AG10803 (cell line): ENCODE measurements around the gene CRB3.
"Not testable (repeated sequence)": the region's sequence is repeated elsewhere in the genome, so short reads cannot be mapped to it uniquely, and the experiment has no call there.

ENCODE experiments used
- DNase-seq: peaks from one replicate; pipeline ENCODE4 v3.0.0; 2010; ENCODE audit warnings: low read depth
- H3K4me3 ChIP-seq: 2 replicates; pipeline ENCODE4 v1.5.1; 2011; ENCODE audit warnings: mild to moderate bottlenecking, low read length, control low read depth
- TF ChIP-seq, protein P1 (sequence below): conservative IDR thresholded peaks from 2 replicates; pipeline ENCODE4 v1.5.1; 2011; ENCODE audit warnings: mild to moderate bottlenecking, low read length, control low read depth, inconsistent platforms

The CRB3 gene

DNA sequence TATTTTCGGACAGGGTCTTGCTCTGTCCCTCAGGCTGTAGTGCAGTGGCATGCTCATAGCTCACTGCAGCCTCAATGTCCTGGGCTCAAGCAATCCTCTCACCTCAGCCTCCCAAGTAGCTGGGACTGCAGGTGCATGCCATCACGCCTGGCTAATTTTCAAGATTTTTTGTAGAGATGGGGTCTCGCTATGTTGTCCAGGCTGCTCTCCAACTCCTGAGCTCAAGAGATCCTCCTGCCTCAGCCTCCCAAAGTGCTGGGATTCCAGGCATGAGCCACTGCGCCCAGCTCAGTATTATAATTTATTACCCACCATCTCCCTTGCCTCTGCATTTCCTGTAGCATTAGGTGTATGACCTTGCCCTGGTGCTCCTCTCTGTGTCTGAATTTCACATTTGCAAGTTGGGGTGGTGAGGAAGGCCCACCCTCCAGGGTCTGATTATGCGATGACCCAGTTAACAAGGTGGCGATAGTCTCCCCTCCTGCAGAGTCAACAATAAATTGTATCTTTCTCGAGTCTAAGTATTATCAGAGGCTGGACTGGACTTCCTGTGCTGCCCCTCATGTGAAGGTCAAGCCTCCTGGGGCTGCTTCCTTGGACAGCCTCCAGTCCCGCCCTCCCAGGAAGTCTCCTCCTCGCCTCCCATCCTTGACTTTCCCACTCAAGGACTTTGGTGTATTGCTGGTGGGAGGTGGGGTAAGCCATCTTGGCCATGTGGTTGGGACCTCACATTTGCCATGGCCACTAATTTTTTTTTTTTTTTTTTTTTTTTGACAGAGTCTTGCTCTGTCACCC lies 39.5 kb downstream of the CRB3 start:
- TF ChIP-seq, protein P1, sequence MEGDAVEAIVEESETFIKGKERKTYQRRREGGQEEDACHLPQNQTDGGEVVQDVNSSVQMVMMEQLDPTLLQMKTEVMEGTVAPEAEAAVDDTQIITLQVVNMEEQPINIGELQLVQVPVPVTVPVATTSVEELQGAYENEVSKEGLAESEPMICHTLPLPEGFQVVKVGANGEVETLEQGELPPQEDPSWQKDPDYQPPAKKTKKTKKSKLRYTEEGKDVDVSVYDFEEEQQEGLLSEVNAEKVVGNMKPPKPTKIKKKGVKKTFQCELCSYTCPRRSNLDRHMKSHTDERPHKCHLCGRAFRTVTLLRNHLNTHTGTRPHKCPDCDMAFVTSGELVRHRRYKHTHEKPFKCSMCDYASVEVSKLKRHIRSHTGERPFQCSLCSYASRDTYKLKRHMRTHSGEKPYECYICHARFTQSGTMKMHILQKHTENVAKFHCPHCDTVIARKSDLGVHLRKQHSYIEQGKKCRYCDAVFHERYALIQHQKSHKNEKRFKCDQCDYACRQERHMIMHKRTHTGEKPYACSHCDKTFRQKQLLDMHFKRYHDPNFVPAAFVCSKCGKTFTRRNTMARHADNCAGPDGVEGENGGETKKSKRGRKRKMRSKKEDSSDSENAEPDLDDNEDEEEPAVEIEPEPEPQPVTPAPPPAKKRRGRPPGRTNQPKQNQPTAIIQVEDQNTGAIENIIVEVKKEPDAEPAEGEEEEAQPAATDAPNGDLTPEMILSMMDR = no peak
- H3K4me3 ChIP-seq = no peak overlapping the region
- no peak for DNase-seq

DNA sequence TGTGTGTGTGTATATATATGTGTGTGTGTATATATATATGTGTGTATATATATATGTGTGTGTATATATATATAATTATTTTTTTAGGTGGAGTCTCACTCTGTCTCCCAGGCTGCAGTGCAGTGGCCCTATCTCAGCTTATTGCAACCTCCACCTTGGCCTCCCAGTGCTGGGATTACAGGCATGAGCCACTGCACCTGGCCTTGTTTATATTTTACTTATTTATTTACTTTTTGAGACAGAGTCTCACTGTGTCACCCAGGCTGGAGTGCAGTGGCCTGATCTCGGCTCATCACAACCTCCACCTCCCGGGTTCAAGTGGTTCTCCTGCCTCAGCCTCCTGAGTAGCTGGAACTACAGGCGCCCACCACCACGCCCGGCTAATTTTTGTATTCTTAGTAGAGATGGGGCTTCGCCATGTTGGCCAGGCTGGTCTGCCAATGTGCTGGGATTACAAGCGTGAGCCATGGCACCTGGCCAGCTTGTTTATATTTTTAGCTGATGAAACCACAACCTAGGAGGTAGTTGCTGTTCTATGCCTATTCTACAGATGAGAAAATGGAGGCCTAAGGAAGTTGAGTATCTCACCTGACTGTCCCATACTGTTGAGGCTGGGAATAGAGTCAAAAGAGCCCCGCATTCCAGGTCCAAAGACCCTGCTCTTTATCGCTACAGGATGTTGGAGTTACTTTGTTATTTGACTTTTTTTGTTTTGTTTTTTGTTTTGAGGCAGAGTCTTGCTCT lies 44.1 kb downstream of the CRB3 start:
- not testable (repeated sequence) for DNase-seq, H3K4me3 ChIP-seq

DNA sequence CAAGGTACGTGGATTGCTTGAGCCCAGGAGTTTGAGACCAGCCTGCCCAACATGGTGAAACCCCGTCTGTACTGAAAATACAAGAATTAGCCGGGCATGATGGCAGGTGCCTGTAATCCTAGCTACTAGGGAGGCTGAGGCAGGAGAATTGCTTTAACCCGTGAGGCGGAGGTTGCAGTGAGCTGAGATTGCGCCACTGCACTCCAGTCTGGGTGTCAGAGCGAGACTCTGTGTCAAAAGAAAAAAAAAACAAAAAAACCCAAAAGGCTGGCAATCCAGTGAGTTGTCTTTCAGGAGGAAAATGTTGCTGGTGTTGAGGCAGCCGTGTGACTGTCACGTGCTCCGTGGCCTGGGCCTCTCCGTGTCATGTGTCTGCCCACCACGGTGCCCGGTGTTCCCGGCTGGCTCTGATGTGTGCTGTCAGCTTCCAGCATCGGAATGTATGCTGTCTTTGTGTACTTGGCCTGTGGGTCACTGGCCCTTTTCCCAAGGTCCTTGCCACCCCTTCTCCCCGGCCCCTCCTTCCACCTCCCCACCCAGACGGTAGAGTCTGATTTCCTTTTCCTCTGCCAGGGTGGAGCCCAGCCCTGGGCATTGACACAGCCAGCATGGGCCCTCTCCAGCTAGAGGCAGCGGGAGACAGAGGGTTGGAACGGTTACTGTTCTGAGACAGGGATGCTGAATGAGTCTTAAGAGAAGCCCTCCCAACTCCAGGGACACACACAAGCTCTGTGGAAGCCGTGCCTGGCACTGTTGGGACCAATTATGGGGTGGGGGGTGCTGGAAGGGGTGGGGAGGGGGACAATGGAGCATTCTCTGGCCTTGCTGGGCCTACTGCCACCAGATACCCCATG lies 45.3 kb downstream of the CRB3 start:
- no peak overlapping the region for H3K4me3 ChIP-seq
- TF ChIP-seq, protein P1 = no peak
- DNase-seq = no peak

DNA sequence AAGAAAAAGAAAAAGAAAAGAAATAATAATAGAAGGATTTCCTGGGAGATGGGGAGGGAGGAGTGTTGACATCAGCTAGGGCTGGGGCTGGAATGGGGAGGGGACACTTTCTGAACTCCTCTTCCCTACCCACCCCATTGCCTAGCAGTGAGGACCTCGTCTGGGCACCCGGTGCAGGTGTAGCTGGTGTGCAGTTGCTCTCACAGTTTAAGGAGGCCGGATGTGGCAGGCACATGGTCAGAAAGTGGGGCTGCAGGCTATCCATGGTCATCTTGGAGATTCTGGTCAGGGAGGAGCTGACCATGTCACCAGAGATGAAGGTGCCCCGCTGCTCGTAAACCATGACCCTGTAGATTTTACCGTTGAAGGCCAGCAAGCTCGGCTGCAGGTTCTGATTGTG lies 46.5 kb downstream of the CRB3 start:
- DNase-seq = no peak
- TF ChIP-seq, protein P1 = no peak
- H3K4me3 ChIP-seq = no peak overlapping the region

DNA sequence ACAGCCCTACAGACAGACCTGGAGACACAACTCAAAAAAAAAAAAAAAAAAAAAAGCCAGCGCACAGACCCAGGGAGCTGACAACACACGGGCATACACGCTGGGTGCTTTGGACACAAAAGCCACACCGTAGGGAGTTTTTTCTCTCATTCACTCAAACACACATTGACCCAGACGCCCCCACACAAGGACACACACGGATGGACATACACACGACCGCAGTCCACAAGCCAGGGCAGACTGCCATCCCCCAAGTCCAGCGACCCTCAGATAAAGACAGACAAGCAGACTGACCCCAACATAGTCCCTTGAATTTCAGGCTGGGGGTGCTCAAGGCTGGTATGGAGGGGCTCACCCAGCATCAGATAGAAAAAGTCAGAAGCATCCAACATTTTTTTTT lies 50.0 kb downstream of the CRB3 start:
- no peak overlapping the region for H3K4me3 ChIP-seq
- DNase-seq = no peak
- TF ChIP-seq, protein P1 = no peak

DNA sequence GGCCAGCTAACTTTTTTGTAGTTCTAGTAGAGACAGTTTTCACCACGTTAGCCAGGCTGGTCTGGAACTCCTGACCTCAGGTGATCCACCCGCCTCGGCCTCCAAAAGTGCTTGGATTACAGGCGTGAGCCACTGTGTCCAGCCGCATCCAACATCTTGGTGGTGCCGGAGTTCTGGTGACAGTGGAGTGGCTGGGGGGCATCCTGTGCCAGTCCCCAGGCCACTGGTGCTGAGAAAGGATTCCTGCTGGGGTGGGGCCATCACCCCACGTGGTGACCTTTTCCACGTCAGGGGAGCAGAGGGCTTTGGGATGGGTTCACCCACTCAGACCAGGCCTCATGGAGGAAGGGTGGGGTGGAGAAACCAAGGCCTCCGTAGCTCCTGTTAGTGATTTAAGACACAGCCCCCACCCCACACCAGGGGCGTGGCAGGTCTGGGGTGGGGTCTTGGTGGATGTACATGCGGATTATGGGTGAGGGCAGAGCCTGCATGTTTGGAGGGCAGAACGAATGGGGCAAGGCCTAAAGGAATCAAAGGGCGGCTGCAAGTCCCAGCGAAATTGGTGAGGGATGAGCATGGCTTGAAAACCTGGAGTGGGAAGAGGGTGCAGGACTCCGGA lies 51.0 kb downstream of the CRB3 start:
- no peak for DNase-seq
- TF ChIP-seq, protein P1 = no peak
- H3K4me3 ChIP-seq = no peak overlapping the region
